Measurements from ENCODE around the gene SECISBP2L.

Gene SECISBP2L

DNA sequence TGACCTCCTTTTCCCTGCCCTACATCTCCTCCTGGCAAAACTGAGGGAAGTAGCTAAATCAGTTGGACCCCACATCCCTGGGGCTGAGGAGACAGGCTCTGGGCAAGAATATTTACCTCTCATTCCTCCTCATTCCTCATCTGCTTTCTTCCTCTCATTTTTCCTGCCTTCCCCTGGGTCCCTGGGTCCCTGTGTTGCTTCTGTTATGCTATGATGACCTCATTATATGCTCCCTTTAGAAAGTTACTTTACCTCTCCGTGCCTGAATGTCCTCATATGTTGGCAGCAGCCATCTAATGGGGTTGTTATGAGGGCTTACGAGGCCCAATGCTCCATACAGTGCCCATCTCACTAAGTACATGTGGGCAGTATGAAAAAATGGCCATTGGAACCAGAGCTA lies 81.3 kb downstream of the SECISBP2L start:
- no peak overlapping the region for H3K27ac ChIP-seq
- no peak for TF ChIP-seq ZFX (IDR thresholded peaks at IDR 0.05; ENCODE audit: borderline replicate concordance)
- TF ChIP-seq, protein P1, sequence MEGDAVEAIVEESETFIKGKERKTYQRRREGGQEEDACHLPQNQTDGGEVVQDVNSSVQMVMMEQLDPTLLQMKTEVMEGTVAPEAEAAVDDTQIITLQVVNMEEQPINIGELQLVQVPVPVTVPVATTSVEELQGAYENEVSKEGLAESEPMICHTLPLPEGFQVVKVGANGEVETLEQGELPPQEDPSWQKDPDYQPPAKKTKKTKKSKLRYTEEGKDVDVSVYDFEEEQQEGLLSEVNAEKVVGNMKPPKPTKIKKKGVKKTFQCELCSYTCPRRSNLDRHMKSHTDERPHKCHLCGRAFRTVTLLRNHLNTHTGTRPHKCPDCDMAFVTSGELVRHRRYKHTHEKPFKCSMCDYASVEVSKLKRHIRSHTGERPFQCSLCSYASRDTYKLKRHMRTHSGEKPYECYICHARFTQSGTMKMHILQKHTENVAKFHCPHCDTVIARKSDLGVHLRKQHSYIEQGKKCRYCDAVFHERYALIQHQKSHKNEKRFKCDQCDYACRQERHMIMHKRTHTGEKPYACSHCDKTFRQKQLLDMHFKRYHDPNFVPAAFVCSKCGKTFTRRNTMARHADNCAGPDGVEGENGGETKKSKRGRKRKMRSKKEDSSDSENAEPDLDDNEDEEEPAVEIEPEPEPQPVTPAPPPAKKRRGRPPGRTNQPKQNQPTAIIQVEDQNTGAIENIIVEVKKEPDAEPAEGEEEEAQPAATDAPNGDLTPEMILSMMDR (IDR thresholded peaks at IDR 0.05): no peak

DNA sequence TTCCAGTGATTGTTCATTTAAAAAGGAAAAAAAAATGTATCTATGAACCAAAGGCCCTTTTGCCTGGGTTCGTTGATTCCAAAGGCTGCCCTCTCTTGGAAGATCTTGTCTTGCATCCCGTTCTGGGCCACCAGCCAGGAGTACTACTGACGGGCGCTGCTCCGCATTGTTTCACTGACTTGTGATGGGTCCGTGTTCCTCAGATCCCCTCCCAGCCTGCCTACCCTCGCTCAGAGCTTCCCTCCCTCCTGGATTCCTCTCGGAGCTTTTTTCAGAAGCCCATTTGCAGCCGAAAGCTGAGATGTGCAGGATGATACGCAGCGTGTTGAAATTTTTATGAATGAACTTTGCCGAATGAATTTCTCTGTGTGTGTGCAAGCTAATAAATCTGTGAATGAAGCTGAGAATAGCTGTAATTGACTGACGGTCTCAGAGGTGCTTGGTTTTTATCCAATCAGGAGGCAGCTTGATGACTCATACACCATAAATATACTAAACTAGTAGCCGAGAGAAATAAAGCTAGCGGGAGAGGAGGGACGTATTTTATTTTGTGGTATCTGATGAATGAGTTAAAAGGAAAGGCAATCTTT lies 82.6 kb downstream of the SECISBP2L start, which contains the start of gene SHC4:
SHC4 (minus strand) TSS at position 396 of the 590 bp plus-strand sequence. CDS start 904 bp downstream, outside the sequence.
- TF ChIP-seq, protein P1 (IDR thresholded peaks at IDR 0.05): peak; percentile 54
- TF ChIP-seq ZFX (IDR thresholded peaks at IDR 0.05; ENCODE audit: borderline replicate concordance): no peak
- peak within 1 kb of the TSS; percentile 47 for H3K27ac ChIP-seq

DNA sequence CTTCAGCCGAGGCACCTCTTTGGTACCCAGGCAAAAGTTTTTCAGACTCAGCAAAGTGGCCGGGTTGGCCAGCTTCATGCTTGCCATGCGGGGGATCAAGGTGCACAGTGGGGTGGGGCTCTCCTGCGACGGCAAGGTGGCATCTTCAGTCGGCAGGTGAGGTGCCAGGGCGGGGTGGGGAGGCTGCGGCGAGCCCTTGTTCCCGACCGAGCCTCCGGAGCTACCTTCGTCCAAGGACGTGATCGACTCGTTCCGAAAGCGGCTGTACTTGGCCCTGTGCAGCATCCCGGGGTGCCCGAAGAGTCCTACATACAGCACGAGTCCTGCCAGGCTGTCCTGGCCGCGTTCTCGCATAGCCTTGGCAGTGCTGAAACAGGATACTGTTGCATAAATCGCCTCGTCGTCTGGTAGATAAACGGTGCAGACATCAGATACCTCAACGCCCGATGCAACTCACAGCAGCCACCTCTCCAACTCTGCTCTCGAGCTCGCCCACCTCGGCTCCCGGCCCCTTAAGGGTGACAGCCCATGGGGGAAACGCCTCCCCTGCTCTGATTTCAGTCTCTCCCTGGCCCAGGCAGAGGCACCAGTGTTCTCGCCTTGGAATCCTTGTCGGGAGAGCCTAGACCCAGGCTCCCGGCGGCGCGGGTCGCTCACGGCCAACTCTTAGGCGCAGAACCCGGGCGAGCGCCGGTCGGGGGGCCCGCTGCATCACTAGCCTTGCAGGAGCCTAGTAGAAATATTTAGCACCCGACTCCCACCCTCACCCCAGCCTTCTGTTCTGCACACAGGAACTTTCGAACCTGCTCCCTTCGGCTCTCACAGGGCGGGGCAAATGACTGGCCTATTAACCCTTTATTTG lies 83.4 kb downstream of the SECISBP2L start:
- H3K27ac ChIP-seq: peak overlapping the region; percentile 47
- TF ChIP-seq ZFX (IDR thresholded peaks at IDR 0.05; ENCODE audit: borderline replicate concordance): no peak
- TF ChIP-seq, protein P1 (IDR thresholded peaks at IDR 0.05): no peak

DNA sequence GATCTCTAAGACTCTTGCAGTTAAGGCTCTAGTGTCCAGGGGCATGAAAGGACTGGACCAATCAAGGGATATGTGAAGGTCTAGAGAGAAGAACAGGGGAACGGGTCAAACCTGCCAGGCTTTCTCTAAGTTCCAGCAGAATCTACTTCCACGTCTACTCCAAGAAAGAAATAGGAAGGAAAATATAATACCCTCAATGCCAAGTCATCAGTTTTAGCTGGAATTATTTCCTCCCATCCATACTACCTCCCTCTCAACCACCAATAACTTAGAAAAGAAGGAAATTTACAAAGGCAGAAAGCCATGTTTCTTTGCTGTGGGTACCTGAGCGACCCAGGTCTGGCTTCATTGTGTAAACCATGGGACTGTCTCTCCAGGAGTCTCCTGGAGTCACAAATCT lies 90.3 kb downstream of the SECISBP2L start:
- H3K27ac ChIP-seq: no peak overlapping the region
- TF ChIP-seq, protein P1 (IDR thresholded peaks at IDR 0.05): no peak
- TF ChIP-seq ZFX (IDR thresholded peaks at IDR 0.05; ENCODE audit: borderline replicate concordance): no peak

DNA sequence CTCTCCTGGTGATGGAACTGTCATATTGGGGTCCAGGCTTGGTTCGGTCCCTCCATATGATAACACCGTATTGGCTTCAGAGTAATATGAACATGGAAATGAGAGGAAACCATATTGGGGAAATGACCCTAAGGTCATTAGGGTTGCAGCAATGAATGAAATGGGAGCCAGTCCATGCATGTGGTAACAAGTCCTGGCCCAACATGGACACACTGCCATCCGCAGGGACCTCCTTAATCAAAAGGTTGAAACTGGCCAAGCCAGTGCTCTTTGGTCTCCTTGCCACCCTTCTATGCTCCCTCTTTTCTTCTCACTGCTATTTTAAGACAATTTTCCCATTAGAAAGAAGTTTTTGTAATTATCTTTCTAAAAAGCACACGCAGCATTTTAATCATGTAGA lies 90.9 kb downstream of the SECISBP2L start:
- no peak overlapping the region for H3K27ac ChIP-seq

DNA sequence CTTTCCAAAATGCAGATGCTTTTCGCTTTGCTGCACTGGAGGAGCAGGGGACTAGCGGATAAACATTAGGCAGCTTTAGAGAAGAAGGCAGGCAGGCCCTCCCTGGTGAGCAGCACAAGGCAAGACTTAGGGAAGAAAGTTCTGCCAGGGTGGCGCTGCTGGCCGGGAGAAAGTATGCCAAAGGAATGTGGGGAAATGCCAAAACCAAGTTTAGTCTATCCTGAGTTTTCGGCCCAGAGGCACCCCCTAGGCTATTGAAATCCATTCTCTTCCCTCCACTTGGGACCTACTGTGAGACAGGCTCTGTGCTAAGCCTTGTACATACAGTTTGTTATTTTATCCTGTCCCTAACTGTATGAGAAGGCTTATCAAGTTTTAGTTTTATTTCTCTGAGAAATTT lies 91.7 kb downstream of the SECISBP2L start:
- H3K27ac ChIP-seq: no peak overlapping the region
- TF ChIP-seq, protein P1 (IDR thresholded peaks at IDR 0.05): no peak
- no peak for TF ChIP-seq ZFX (IDR thresholded peaks at IDR 0.05; ENCODE audit: borderline replicate concordance)

More for the DNA sequence above, 90.9 kb downstream of the SECISBP2L start:
- no peak for TF ChIP-seq ZFX (IDR thresholded peaks at IDR 0.05; ENCODE audit: borderline replicate concordance)
- TF ChIP-seq, protein P1 (IDR thresholded peaks at IDR 0.05): no peak

DNA sequence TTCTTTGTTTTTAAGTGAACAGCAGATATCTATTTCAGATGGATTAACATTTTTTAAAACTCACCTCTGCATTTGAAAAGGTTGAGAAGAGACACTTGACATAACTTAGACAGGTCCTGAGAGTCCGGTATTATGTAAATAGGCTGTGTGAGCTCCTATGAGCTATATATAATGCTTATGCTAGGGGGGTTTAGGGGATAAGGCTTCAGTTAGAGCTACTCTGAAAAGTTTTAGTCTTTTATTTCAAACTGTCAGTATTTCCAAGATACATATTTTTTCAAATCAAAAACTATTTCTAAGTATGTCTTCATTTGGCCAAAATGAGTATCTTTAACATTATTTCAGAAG lies 99.4 kb downstream of the SECISBP2L start:
- TF ChIP-seq ZFX (IDR thresholded peaks at IDR 0.05; ENCODE audit: borderline replicate concordance): no peak
- TF ChIP-seq, protein P1 (IDR thresholded peaks at IDR 0.05): no peak
- H3K27ac ChIP-seq: no peak overlapping the region

All from 22Rv1 (cell line).